ENCODE data around the gene ARTN.

ARTN gene

GRCh38 chr1:43893006-43893405, 40.6 kb upstream of the ARTN start:
- no peak overlapping the region for H2AFZ ChIP-seq (ENCODE audit: low read depth, low read length)
- no peaks in the 10 kb centered on the region for H3K4me1 ChIP-seq (ENCODE audit: low read length)
- no peaks in the 10 kb centered on the region for H4K20me1 ChIP-seq (ENCODE audit: insufficient read depth, low read length)
- no peaks in the 10 kb centered on the region for H3K9me3 ChIP-seq (ENCODE audit: insufficient read depth, low read length)
- H3K36me3 ChIP-seq (replicated peaks; ENCODE audit: low read depth, low read length) = no peaks in the 10 kb centered on the region
- no peaks in the 10 kb centered on the region for H3K27me3 ChIP-seq (ENCODE audit: low read depth, low read length)
- H3K27ac ChIP-seq (ENCODE audit: low read length) = no peak overlapping the region
- H3K79me2 ChIP-seq (ENCODE audit: low read length) = no peaks in the 10 kb centered on the region
- H3K4me3 ChIP-seq (ENCODE audit: low read length) = no peak overlapping the region
- H3K9ac ChIP-seq (ENCODE audit: low read length) = no peak overlapping the region
- no peak for TF ChIP-seq CTCF (IDR thresholded peaks at IDR 0.05; ENCODE audit: low read depth, low read length)
- TF ChIP-seq EZH2phosphoT487 (IDR thresholded peaks at IDR 0.05; ENCODE audit: low read depth) = no peak
- no peak overlapping the region for H3K4me2 ChIP-seq (ENCODE audit: low read length)

GRCh38 chr1:43898981-43899380, 34.6 kb upstream of the ARTN start:
- H2AFZ ChIP-seq (ENCODE audit: low read depth, low read length) = no peak overlapping the region
- H3K9ac ChIP-seq (ENCODE audit: low read length) = no peak overlapping the region
- H3K36me3 ChIP-seq (replicated peaks; ENCODE audit: low read depth, low read length) = no peaks in the 10 kb centered on the region
- TF ChIP-seq CTCF (IDR thresholded peaks at IDR 0.05; ENCODE audit: low read depth, low read length) = no peak
- no peak for TF ChIP-seq EZH2phosphoT487 (IDR thresholded peaks at IDR 0.05; ENCODE audit: low read depth)
- no peaks in the 10 kb centered on the region for H3K27me3 ChIP-seq (ENCODE audit: low read depth, low read length)
- H3K27ac ChIP-seq (ENCODE audit: low read length) = no peak overlapping the region
- H3K9me3 ChIP-seq (ENCODE audit: insufficient read depth, low read length) = no peaks in the 10 kb centered on the region
- H3K4me1 ChIP-seq (ENCODE audit: low read length) = no peaks in the 10 kb centered on the region
- no peak overlapping the region for H3K4me2 ChIP-seq (ENCODE audit: low read length)
- H4K20me1 ChIP-seq (ENCODE audit: insufficient read depth, low read length) = no peaks in the 10 kb centered on the region
- no peak overlapping the region for H3K4me3 ChIP-seq (ENCODE audit: low read length)
- H3K79me2 ChIP-seq (ENCODE audit: low read length) = no peaks in the 10 kb centered on the region

GRCh38 chr1:43900386-43900785, 33.2 kb upstream of the ARTN start:
- H3K9ac ChIP-seq (ENCODE audit: low read length) = no peak overlapping the region
- H2AFZ ChIP-seq (ENCODE audit: low read depth, low read length) = no peak overlapping the region
- H3K4me2 ChIP-seq (ENCODE audit: low read length) = no peak overlapping the region
- H3K4me1 ChIP-seq (ENCODE audit: low read length) = no peaks in the 10 kb centered on the region
- H3K36me3 ChIP-seq (replicated peaks; ENCODE audit: low read depth, low read length) = no peaks in the 10 kb centered on the region
- H3K79me2 ChIP-seq (ENCODE audit: low read length) = no peaks in the 10 kb centered on the region
- H3K9me3 ChIP-seq (ENCODE audit: insufficient read depth, low read length) = no peaks in the 10 kb centered on the region
- no peaks in the 10 kb centered on the region for H3K27me3 ChIP-seq (ENCODE audit: low read depth, low read length)
- no peaks in the 10 kb centered on the region for H4K20me1 ChIP-seq (ENCODE audit: insufficient read depth, low read length)
- H3K4me3 ChIP-seq (ENCODE audit: low read length) = no peak overlapping the region
- TF ChIP-seq EZH2phosphoT487 (IDR thresholded peaks at IDR 0.05; ENCODE audit: low read depth) (no peak), CTCF (IDR thresholded peaks at IDR 0.05; ENCODE audit: low read depth, low read length) (no peak)
- H3K27ac ChIP-seq (ENCODE audit: low read length) = no peak overlapping the region

- no peak overlapping the region for H3K27ac ChIP-seq (ENCODE audit: low read length)
- TF ChIP-seq CTCF (IDR thresholded peaks at IDR 0.05; ENCODE audit: low read depth, low read length) = no peak
- TF ChIP-seq EZH2phosphoT487 (IDR thresholded peaks at IDR 0.05; ENCODE audit: low read depth) = no peak
- H3K4me3 ChIP-seq (ENCODE audit: low read length) = no peak overlapping the region
- H3K4me2 ChIP-seq (ENCODE audit: low read length) = no peak overlapping the region
- no peaks in the 10 kb centered on the region for H3K27me3 ChIP-seq (ENCODE audit: low read depth, low read length)
- no peak overlapping the region for H2AFZ ChIP-seq (ENCODE audit: low read depth, low read length)
- H3K9ac ChIP-seq (ENCODE audit: low read length) = no peak overlapping the region
- H3K36me3 ChIP-seq (replicated peaks; ENCODE audit: low read depth, low read length) = no peaks in the 10 kb centered on the region
- H3K9me3 ChIP-seq (ENCODE audit: insufficient read depth, low read length) = no peaks in the 10 kb centered on the region
- H3K4me1 ChIP-seq (ENCODE audit: low read length) = no peaks in the 10 kb centered on the region
- H3K79me2 ChIP-seq (ENCODE audit: low read length) = no peaks in the 10 kb centered on the region
- H4K20me1 ChIP-seq (ENCODE audit: insufficient read depth, low read length) = no peaks in the 10 kb centered on the region
Observed at GRCh38 chr1:43901196-43901961, 32.2 kb upstream of the ARTN start.
